ENCODE measurements around the gene QPRT.
A peak's percentile ranks its signal among the peaks of the same experiment; 100 is the strongest.
"Not testable (repeated sequence)": the region's sequence is repeated elsewhere in the genome, so short reads cannot be mapped to it uniquely, and the experiment has no call there.

The QPRT gene

DNA sequence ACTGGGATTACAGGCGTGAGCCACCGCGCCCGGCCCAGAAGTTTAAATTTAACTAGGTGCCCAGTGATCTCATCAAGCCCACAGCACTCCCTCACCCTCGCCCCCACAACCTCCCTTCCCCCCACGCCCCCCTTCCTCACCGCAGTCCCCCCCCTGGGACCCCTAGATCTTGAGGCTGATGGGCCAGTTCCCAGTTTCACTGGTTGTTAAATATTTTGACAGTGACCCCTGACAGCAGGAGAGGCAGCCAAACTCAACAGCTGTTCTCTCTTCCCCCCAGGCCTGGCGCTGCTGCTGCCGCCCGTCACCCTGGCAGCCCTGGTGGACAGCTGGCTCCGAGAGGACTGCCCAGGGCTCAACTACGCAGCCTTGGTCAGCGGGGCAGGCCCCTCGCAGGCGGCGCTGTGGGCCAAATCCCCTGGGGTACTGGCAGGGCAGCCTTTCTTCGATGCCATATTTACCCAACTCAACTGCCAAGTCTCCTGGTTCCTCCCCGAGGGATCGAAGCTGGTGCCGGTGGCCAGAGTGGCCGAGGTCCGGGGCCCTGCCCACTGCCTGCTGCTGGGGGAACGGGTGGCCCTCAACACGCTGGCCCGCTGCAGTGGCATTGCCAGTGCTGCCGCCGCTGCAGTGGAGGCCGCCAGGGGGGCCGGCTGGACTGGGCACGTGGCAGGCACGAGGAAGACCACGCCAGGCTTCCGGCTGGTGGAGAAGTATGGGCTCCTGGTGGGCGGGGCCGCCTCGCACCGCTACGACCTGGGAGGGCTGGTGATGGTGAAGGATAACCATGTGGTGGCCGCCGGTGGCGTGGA, 15.6 kb downstream of the QPRT start:
- no peak for DNase-seq (ENCODE audit: low spot score)

DNA sequence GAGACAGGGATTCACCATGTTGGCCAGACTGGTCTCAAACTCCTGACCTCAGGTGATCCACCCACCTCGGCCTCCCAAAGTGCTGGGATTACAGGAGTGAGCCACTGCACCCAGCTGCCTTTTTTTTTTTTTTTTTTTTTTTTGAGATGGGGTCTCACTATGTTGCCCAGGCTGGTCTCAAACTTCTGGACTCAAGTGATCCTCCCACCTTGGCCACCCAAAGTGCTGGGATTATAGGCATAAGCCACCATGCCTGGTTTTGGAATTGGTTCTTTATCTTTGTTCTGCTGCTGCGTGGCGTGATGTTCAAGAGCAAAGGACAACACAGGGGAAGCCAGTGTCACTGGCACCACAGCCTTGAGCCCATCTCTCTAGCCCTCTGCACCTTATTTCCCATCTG, 16.7 kb downstream of the QPRT start:
- not testable (repeated sequence) for DNase-seq (ENCODE audit: low spot score)

GRCh38 chr16:29696881-29697331, 17.9 kb downstream of the QPRT start:
- no peak for DNase-seq (ENCODE audit: low spot score)

GRCh38 chr16:29697391-29697790, 18.4 kb downstream of the QPRT start:
- DNase-seq (ENCODE audit: low spot score) = no peak

- DNase-seq (ENCODE audit: low spot score) = no peak
These were observed 19.1 kb downstream of the QPRT start for GRCh38 chr16:29698042-29698441.

GRCh38 chr16:29698484-29699323, 19.7 kb downstream of the QPRT start:
- no peak for DNase-seq (ENCODE audit: low spot score)

DNA sequence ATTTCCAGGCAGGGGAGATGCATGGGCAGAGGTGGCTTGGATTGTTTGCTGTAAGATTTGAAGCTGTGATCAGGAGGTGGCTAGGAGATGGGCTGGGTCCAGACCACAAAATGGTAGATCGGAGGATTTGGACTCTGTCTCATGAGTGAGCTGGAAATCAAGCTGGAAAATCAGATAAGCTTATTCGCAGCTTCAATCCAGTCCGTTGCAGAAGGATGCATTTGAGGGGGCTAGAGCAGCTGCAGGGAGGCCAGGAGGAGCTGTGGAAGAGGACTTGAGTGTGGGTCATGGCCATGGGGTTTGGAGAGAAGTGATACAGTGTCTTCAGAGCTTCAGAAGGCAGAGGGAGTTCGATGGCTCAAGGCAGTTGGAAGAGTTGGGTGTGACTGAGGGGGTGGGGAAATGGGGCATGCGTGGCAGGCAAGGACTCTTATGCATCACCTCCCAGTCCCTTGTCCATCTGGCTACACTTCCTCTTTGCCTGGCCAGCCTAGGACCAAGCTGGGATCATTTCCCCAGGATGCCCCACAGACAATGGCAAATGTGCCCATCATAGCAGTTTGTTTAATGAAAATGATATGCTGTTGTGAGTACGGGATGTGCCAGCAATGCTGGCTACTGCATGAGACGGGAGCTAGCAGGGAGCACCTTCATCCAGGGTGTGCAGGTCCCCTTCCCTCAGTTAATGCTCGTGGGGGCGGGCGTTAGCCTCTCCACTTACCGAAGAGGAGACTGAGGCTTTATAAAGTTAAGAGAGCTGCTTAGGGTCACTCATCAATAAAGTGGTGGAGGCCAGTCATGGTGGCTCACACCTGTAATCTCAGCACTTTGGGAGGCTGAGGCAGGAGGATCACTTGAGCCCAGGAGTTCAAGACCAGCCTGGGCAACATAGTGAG, 20.6 kb downstream of the QPRT start:
- DNase-seq (ENCODE audit: low spot score) = no peak

DNA sequence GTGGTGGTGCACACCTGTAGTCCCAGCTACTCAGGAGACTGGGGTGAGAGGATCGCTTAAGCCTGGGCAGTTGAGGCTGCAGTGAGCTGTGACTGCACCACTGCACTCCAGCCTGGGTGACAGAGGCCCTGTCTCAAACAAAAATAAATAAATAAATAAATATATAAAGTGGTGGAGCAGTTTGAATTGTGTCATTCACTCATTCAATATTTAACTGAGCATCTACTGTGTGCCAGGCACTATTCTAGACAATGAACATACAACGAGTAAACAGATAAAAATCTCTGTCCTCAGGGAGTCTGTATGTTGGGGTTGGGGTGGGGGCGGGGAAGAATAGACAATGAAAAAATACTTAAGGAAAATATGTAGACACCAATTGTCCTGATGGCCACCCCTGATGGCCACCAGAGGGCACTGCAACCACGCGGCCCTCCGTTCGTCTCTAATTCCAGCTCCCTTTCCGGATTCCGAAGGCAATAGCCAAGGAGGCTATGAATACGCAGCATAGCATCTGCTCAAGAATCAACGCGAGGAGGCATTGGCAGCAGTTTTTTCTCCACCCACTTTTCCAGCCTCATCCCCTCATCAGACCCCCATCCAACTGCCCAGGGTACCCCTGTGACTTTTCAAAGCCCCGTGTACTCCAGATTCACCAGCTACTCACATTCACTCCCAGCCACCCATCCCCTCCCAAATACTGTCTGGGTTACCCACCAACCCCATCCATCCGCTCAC, 21.4 kb downstream of the QPRT start:
- peak; percentile 78 for DNase-seq (ENCODE audit: low spot score)

- no peak for DNase-seq (ENCODE audit: low spot score)
These were observed 22.2 kb downstream of the QPRT start for GRCh38 chr16:29701214-29701555.

DNA sequence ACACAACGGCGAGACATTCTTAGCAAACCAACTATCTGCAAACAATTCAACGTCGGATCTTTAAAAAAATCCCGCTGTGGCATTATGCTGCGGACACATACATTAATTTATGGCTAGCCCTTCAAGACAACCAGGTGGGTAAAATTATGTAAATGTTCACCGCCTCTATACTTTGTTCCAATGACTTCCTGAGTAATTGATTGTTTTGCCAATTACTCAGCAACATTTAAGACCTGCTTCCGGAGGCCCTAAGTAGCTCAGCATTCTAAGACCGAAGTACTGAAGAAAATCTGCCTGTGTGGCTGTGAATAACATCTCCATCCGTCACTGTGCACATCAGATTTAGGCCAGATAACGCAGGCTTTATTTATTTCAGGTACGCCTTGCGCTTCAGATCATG, 23.3 kb downstream of the QPRT start:
- DNase-seq (ENCODE audit: low spot score) = peak; percentile 66

DNA sequence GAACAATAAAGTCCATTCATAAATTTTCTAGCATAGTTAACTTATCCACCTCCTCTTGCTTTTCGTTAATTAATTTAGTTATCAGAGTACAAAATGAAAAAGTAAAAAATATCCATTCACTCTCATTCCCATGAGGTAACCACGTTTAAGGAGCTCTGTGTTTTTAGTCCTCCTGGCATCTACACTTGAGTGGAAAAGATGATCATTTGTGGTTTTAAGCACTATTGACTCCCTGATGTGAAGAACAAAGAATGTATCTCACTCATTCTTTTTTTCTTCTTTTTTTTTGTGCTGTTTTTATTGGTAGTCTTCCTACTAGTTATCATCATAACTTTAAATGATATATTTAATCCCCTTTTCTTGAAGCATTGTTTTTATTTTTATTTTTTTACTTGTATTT, 26.1 kb downstream of the QPRT start:
- no peak for DNase-seq (ENCODE audit: low spot score)

GRCh38 chr16:29707160-29707559, 28.2 kb downstream of the QPRT start:
- not testable (repeated sequence) for DNase-seq (ENCODE audit: low spot score)

DNA sequence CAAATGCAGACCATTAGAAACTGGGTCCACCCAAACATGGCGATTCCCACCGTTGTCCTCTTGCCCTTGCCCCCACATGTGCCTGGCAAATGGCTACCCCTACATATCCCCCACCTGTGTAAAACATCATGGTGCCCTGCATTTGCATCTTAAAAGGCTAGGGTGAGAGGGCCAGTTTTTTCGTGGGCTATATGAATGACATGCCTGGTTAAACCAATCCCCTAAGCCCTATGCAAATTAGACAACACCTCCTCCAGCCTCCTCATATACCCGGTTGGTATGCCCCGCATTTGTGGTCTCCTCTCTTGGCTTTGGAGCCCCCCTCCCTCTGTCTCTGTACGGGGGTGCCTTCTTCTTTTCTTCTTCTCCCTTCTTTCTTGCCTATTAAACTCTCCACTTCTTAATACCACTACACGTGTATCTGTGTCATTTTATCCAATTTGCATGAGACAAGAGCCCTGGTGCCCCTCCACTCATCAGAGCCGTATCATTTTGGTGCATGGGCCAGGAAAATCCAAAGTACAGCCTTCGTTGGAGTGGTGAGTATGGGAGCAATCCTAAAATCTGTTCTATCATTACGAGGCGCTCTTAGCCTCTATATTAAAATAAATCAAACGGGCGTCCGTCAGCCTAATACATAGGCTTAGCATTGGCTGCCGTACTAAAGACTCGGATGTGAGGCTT, 30.1 kb downstream of the QPRT start:
- DNase-seq (ENCODE audit: low spot score) = no peak

GRCh38 chr16:29709657-29710056, 30.7 kb downstream of the QPRT start:
- not testable (repeated sequence) for DNase-seq (ENCODE audit: low spot score)

DNA sequence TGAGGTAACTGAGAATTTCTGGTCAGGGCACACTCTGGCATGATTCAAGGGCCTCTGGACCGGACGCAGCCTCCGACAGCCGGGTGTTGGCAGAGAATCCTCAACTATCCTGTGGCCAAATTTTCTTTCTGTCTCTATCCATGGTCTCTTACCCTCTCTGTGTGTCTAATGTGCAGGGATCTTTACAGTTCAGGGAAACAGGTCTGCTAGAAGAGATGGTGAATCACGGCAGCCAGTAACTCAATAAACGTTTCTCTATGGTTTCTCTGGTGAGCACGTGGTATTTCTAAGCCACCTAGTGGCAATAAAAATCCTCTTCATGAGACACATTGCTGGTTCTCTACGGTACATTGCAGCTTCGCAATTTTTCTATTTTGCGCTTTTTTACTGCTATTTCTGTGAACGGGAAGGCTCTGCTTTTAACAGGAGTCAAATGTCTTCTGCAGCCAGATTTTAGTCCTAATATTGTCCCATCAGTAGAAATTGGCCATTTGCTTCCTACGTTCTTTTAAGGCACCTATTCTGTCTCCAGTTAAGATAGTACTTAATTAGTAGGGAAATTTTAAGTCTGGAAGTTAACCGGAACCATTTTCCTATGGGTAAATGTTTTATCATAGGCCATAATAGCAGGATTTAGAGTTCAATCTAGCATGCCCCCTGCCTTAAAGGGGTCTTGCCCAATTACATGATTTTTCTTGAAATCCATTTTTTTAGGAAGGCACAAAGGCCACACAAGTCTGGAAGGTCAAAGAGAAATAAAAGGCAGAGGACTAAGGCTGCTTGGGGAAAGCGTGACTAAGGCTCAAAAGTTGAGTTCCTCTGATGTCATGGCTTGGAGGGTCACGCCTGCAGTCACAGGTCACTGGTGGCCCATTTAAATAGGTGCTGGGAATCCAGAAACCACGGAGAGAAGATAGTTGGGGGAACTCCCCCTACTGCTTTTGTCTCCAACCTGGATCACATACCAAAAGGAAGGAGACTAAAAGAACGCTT, 31.5 kb downstream of the QPRT start:
- DNase-seq (ENCODE audit: low spot score) = peak; percentile 83

GRCh38 chr16:29712809-29713208, 33.8 kb downstream of the QPRT start:
- no peak for DNase-seq (ENCODE audit: low spot score)

- no peak for DNase-seq (ENCODE audit: low spot score)
These were observed 35.4 kb downstream of the QPRT start for GRCh38 chr16:29714396-29714795.

- no peak for DNase-seq (ENCODE audit: low spot score)
These were observed 36.0 kb downstream of the QPRT start for GRCh38 chr16:29714972-29715371.

GRCh38 chr16:29717113-29717512, 38.1 kb downstream of the QPRT start:
- no peak for DNase-seq (ENCODE audit: low spot score)

- no peak for DNase-seq (ENCODE audit: low spot score)
These were observed 40.1 kb downstream of the QPRT start for GRCh38 chr16:29719063-29719462.

All from CD4-positive, alpha-beta T cell treated with Interleukin-15 for 4 hours (primary cell).